GM18951 (cell line): Measurements from ENCODE around the gene HSDL2.
"Not testable (repeated sequence)": the region's sequence is repeated elsewhere in the genome, so short reads cannot be mapped to it uniquely, and the experiment has no call there.

ENCODE experiments used
- POLR2A ChIP-seq: IDR thresholded peaks from 4 replicates; pipeline ENCODE4 v1.6.1; 2011; ENCODE audit warnings: mild to moderate bottlenecking; ENCODE audit not compliant: insufficient read length, insufficient read depth; ENCODE audit errors: extremely low read depth
- in situ Hi-C: fragments of 300-500 bp; cut with MboI; formaldehyde crosslinking; loops from one replicate; pipeline ENCODE4 v1.12.0; 2022; ENCODE audit warnings: low sequenced_read_pairs, mixed read lengths, inconsistent platforms; ENCODE audit not compliant: unreplicated experiment

HSDL2 gene

DNA sequence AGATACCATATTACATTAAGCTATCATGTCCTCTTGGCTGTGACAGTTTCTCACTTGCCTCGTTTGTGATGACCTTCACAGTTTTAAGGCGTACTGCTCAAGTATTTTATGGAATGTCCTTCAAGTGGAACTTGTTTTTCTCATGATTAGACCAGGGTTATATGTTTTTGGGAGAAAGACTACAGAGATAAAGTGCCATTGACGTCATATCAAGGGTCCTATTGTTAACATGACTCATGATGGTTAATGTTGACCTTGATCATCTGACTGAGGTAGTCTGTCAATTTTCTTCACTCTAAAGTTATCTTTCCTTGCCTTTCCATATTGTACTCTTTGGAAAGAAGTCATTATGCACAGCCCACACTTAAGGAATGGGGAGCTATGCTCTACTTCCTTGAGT lies 28.7 kb upstream of the HSDL2 start:
- in situ Hi-C loops, result no loop called here
- TF ChIP-seq POLR2A, result no peak

DNA sequence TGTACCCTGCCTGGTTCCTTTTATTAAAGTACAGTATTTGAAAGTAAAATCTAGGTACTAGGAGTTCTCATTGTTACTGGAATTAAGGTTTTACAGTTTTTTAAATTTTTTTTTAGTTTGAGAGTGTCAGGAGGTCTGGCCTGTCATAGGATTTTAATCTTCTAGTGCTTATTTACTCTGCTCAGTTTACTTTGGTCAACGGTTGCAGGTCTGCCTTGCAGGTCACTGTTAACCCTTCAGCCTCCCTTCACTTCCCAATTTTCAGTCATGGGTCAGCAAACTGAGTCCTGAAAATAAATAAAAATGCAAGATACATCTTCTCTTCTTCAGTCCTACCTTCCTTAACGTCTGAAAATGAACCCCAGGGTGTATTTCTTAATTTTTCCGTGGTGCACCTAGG lies 27.7 kb upstream of the HSDL2 start:
- no peak for TF ChIP-seq POLR2A
- in situ Hi-C loops, result no loop called here

DNA sequence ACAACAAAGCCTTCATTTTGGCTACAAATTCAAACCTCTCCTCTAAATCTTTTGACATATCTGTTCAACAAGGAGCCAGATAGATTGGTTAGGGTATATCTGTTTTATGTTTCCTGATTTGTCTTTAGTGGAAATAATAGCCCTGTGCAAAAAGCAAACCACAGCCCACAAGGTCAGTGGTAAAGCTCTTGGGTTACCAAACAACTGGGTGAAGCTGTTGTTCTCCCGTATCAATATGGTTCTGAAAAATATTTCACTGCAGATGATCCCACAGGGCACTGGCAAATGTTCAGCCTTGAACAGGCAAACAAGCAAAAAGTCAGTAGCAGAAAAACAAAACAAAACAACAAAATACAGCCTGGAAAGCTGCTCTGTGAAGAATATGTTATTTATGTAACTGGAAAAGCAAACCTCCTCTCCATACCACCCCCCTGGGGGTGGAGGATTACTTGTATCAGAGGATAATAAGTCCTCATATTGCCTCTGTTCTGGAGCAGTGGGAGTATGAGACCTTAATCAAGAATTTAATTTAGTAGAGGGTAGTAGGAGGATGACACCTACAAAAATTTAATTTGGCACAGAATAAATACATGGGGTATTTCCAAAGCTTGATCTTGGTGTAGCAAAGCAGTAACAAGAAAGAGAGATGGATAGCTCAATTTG lies 25.7 kb upstream of the HSDL2 start:
- in situ Hi-C loops, result no loop called here
- no peak for TF ChIP-seq POLR2A

DNA sequence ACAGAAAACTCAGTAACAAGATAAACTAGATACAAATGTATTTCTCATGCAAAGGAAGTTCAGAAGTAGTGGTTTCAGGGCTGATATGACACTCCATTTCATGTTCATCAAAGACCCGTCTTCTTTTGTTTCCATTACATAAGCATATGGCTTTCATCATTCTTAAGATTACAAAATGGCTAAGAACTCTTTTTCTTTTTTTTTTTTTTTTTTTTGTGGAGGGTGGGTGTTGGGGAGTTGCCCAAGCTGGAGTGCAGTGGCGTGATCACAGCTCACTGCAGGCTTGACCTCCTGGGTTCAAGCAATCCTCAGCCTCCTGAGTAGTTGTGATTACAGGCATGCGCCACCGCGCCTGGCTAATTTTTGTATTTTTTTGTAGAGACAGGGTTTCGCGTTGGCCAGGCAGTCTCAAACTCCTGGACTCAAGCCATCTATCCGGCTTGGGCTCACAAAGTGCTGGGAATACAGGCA lies 24.4 kb upstream of the HSDL2 start:
- in situ Hi-C loops, result no loop called here

DNA sequence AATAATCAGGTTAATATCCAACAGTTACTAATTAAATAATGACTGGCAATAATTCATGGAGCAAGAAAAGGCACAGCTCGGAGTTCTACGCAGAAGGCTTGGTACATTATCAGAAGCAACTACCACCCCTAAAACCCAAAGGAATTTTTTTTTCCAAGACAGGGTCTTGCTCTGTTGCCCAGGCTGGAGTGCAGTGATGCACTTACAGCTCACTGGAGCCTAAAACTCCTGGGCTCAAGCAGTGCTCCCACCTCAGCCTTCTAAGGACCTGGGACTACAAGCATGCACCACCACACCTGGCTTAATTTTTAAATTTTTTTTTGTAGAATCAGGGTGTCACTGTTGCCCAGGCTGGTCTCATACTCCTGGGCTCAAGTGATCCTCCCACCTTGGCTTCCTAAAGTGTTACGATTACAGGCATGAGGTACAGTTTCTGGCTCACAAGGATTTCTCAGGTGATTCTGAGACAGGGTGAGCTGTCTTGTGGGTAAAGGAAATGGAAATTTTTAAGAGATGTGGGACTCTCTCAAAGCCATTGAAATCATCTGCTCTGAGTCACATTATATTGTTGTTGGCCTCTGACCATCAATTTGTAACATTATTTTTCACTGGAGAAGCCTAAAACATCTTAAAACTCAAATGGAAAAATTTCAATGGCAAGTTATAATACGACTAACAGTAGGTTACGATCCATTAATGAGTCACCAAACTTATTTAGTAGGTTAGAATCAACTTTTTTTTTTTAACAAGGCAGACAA lies 19.7 kb upstream of the HSDL2 start:
- in situ Hi-C loops, result loop anchor here (5.0 to 10.0 kb wide), 2 partner anchors 268 to 595 kb away; no protein-coding TSS in a partner anchor
- TF ChIP-seq POLR2A, result no peak

More for the DNA sequence above, 24.4 kb upstream of the HSDL2 start:
- TF ChIP-seq POLR2A, result no peak

DNA sequence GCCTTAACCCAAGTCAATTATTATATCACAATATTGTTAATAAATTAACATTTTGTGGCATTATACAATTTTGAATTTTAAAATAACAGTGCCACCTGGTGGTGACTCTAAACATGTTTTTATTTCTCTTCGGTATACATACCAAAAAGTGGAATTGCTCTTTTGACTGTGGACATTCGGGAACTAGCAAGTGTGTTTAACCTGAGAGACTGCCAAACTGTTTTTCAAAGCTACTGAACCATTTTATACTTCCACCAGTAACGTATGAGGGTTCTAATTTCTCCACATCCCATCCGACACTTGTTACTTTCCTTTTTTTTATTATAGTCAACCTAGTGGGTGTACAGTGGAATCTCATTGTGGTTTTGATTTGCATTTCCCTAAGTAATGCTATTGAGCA lies 18.3 kb upstream of the HSDL2 start:
- TF ChIP-seq POLR2A, result no peak
- in situ Hi-C loops, result loop anchor here (5.0 to 10.0 kb wide), 2 partner anchors 269 to 597 kb away; no protein-coding TSS in a partner anchor

DNA sequence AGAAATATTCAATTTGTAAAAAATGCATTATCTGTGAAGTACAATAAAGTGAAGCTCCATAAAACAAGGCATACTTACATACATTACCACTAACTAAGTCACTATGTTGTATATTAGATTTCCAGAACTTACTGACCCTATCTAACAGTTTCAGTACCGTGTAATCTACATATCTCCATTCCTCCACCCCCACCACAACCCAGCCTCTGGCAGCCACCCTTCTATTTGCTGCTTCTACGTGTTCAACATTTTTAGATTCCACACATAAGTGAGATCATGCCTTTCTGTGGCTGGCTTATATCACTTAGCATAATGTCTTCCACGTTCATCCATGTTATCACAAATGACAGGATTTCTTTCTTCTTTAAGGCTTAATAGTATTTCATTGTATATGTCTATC lies 15.1 kb upstream of the HSDL2 start:
- no peak for TF ChIP-seq POLR2A
- in situ Hi-C loops, result loop anchor here (5.0 to 10.0 kb wide), 2 partner anchors 272 to 600 kb away; no protein-coding TSS in a partner anchor

DNA sequence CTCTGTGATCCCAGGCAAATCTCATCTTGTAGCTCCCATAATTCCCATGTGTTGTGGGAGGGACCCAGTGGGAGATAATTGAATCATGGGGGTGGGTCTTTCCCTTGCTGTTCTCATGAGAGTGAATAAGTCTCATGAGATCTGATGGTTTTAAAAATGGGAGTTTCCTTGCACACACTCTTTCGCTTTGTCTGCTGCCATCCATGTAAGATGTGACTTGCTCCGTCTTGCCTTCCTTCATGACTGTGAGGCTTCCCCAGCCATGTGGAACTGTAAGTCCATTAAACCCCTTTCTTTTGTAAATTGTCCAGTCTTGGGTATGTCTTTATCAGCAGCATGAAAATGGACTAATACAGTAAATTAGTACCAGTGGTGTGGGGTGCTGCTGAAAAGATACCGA lies 14.7 kb upstream of the HSDL2 start:
- in situ Hi-C loops, result loop anchor here (10.0 kb wide), 1 partner anchor 600 kb away; no protein-coding TSS in a partner anchor

DNA sequence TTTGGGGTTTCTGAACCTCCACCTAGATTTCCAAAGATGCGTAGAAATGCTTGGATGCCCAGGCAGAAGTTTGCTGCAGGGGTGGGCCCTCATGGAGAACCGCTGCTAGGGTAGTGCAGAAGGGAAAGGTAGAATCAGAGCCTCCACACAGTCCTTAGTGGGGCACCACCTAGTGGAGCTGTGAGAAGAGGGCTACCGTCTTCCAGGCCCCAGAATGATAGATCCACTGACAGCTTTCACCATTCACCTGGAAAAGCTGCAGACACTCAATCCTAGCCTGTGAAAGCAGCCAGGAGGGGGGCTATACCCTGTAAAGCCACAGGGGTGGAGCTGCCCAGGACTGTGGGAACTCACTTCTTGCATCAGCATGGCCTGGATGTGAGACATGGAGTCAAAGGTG lies 13.3 kb upstream of the HSDL2 start:
- in situ Hi-C loops, result loop anchor here (10.0 kb wide), 1 partner anchor 602 kb away; no protein-coding TSS in a partner anchor
- no peak for TF ChIP-seq POLR2A

DNA sequence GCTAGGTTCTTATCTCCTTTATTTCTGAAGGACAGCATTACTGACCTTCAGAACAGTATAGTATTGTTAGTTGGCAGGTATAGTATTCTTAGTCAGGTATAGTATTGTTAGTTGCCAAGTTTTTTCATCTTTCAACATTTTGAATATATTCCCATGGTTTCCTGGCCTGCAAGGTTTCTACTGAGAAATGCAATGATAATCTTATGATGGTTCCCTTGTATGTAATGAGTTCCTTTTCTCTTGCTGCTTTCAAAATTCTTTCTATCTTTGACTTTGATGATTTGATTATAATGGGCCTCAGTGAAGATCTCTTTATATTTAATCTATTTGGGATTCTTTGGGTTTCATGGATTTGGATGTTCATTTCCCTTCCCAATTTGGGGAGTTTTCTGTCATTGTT lies 12.4 kb upstream of the HSDL2 start:
- no peak for TF ChIP-seq POLR2A
- in situ Hi-C loops, result loop anchor here (10.0 kb wide), 1 partner anchor 603 kb away; no protein-coding TSS in a partner anchor

DNA sequence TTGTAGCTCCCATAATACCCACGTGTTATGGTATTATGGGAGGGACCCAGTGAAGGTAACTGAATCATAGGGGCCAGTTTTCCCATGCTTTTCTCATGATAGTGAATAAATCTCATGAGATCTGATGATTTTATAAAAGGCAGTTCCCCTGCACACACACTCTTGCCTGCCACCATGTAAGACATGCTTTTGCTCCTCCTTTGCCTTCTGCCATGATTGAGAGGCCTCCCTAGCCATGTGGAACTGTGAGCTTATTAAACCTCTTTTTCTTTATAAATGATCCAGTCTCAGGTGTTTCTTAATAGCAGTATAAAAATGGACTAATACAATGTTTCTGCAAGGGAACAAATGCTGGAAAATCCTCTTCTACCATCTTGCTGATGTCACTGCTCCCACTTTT lies 10.1 kb upstream of the HSDL2 start:
- in situ Hi-C loops, result loop anchor here (10.0 kb wide), 1 partner anchor 605 kb away; no protein-coding TSS in a partner anchor
- no peak for TF ChIP-seq POLR2A

DNA sequence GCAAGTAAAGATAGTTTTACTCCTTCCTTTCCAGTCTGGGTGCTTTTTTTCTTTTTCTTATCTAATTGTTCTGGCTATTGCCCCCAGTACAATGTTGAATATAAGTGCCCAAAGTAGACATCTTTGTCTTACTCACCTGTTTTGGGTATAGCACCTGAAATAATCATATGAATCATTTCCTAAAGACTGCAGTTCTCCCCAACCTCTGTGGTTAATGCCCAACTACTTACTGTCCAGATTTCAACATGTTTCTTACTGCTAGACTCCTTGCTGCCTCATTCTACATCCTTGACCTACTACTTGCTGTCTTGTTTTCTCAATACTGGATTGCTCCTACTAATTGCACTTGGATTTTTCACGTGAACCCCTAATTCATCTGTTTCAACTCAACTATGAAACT lies 8.8 kb upstream of the HSDL2 start:
- in situ Hi-C loops, result no loop called here

DNA sequence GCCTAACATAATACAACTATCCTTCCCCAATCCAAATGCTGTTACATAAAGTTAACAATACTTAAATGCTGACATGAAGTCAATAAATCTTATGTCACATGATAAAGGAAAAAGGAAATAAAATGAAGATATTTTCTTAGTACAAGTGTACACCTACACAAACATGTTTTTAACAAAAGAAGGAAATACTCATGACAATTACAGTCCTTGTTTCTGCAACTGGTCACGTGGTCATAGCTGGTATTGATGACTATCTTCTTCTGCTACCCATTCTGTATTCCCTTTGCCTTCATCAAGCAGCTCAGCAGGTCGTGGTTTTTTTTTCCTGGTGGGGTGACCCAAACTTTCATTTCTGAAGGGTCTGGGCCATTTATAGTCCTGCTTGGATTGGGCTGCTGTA lies 6.2 kb upstream of the HSDL2 start:
- in situ Hi-C loops, result not testable (repeated sequence)

More for the DNA sequence above, 8.8 kb upstream of the HSDL2 start:
- TF ChIP-seq POLR2A, result no peak

DNA sequence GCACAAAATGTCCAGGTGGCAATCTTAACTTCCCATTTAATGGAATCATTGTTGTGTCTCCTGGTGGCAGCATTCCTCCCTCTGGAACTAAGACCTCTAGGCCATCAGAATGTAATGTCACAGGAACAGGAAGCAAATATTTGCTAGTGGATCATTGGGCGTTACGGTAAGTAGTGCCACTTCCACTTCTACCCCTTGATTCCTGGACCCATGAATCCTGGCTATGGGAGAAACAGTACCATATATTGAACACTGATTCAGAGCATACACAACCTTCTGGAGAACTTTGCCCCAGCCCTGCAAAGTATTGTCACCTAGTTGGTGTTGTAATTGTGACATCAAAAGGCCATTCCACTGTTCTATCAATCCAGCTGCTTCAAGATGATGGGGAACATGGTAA lies 5.7 kb upstream of the HSDL2 start:
- in situ Hi-C loops, result not testable (repeated sequence)
